IMR-90 (cell line): ENCODE measurements around the gene TMEM82. TPM values are rescaled to one million over a fixed set of nuclear protein-coding genes. Genes with fewer than 3 reads are reported as not detected.
A peak's percentile ranks its signal among the peaks of the same experiment; 100 is the strongest.

ENCODE experiments used
- ATAC-seq: fragments of 200-7000 bp; cut with Tn5 transposase; 2 replicates; pipeline ENCODE4 v1.9.1; 2020; ENCODE audit warnings: low read depth, mild to moderate bottlenecking, moderate library complexity
- BruUV-seq: library from RNA; stranded (reverse); fragments of 400-500 nt; replicated peaks from 2 replicates; lab custom pipeline; 2021; lab: Mats Ljungman, UMichigan
- CTCF ChIA-PET: fragments of 300-600 bp; formaldehyde crosslinking; extraction: SDS; loops from one replicate; lab custom pipeline; 2021; ENCODE audit warnings: antibody characterized with exemption; lab: Yijun Ruan, JAX
- POLR2A ChIA-PET: fragments of 300-600 bp; sonication (Branson Sonifier 250); formaldehyde crosslinking; loops from one replicate; lab custom pipeline; 2022; ENCODE audit warnings: antibody characterized with exemption; ENCODE audit not compliant: unreplicated experiment; lab: Charles Lee
- DNase-seq: peaks from one replicate; pipeline ENCODE4 v3.0.0; 2013
- H2AFZ ChIP-seq: replicated peaks from 2 replicates; pipeline ENCODE3; 2013; ENCODE audit warnings: low read length, mild to moderate bottlenecking; ENCODE audit not compliant: poor library complexity
- H2AK5ac ChIP-seq: 2 replicates; pipeline ENCODE4 v1.6.1; 2013; ENCODE audit warnings: low read depth, low read length, inconsistent platforms
- H2AK9ac ChIP-seq: replicated peaks from 2 replicates; pipeline ENCODE3; 2013; ENCODE audit warnings: mild to moderate bottlenecking, low read depth, low read length, moderate library complexity; ENCODE audit not compliant: poor library complexity
- H2BK120ac ChIP-seq: 2 replicates; pipeline ENCODE4 v1.6.1; 2013; ENCODE audit warnings: low read depth, low read length, inconsistent platforms
- H2BK15ac ChIP-seq: 3 replicates; pipeline ENCODE4 v1.6.1; 2013; ENCODE audit warnings: low read depth, low read length, inconsistent platforms
- H2BK20ac ChIP-seq: 2 replicates; pipeline ENCODE4 v1.6.1; 2013; ENCODE audit warnings: low read depth, mild to moderate bottlenecking, inconsistent platforms, low read length, moderate library complexity
- H2BK5ac ChIP-seq: 2 replicates; pipeline ENCODE4 v1.6.1; 2013; ENCODE audit warnings: mild to moderate bottlenecking, low read depth, low read length, inconsistent platforms; ENCODE audit not compliant: poor library complexity, severe bottlenecking
- H3K14ac ChIP-seq: replicated peaks from 2 replicates; pipeline ENCODE4 v1.6.1; 2013; ENCODE audit warnings: low read depth, low read length, inconsistent platforms
- H3K18ac ChIP-seq: 2 replicates; pipeline ENCODE4 v1.6.1; 2013; ENCODE audit warnings: low read depth, low read length, control low read depth
- H3K23ac ChIP-seq: 2 replicates; pipeline ENCODE4 v1.6.1; 2013; ENCODE audit warnings: low read depth, low read length, inconsistent platforms
- H3K27ac ChIP-seq: 2 replicates; pipeline ENCODE4 v1.5.1; 2013; ENCODE audit warnings: mild to moderate bottlenecking, control low read depth, low read length; ENCODE audit not compliant: insufficient read depth
- H3K27me3 ChIP-seq: 2 replicates; pipeline ENCODE4 v1.6.1; 2013; ENCODE audit warnings: low read length; ENCODE audit not compliant: control insufficient read depth, insufficient read depth
- H3K36me3 ChIP-seq: 2 replicates; pipeline ENCODE4 v1.6.1; 2013; ENCODE audit warnings: low read length, mixed read lengths; ENCODE audit not compliant: control insufficient read depth, insufficient read depth
- H3K4ac ChIP-seq: 2 replicates; pipeline ENCODE4 v1.6.1; 2013; ENCODE audit warnings: low read depth, low read length, inconsistent platforms
- H3K4me1 ChIP-seq: 2 replicates; pipeline ENCODE4 v1.6.1; 2013; ENCODE audit warnings: low read length, mixed read lengths; ENCODE audit not compliant: control insufficient read depth, insufficient read depth
- H3K4me2 ChIP-seq: 2 replicates; pipeline ENCODE4 v1.6.1; 2013; ENCODE audit warnings: low read depth, mild to moderate bottlenecking, control low read depth, low read length, moderate library complexity
- H3K4me3 ChIP-seq: 2 replicates; pipeline ENCODE4 v1.5.1; 2013; ENCODE audit warnings: low read depth, mild to moderate bottlenecking, control low read depth, low read length, moderate library complexity; ENCODE audit not compliant: insufficient read depth
- H3K56ac ChIP-seq: 2 replicates; pipeline ENCODE4 v1.6.1; 2013; ENCODE audit warnings: low read length, inconsistent platforms; ENCODE audit not compliant: insufficient read depth; ENCODE audit errors: extremely low read depth
- H3K79me1 ChIP-seq, 2 experiments: 2 replicates each; pipeline ENCODE4 v1.6.1; 2013; ENCODE audit warnings: low read length in 2 of 2, inconsistent platforms in 1 of 2, low read depth in 1 of 2
- H3K9ac ChIP-seq: 2 replicates; pipeline ENCODE4 v1.6.1; 2013; ENCODE audit warnings: low read depth, low read length, control low read depth
- H3K9me1 ChIP-seq: 2 replicates; pipeline ENCODE4 v1.6.1; 2013; ENCODE audit warnings: low read length, inconsistent platforms; ENCODE audit not compliant: insufficient read depth
- H3K9me3 ChIP-seq: 2 replicates; pipeline ENCODE4 v1.6.1; 2013; ENCODE audit warnings: low read length; ENCODE audit not compliant: control insufficient read depth, insufficient read depth
- H4K20me1 ChIP-seq: 2 replicates; pipeline ENCODE4 v1.6.1; 2013; ENCODE audit warnings: low read length, inconsistent platforms; ENCODE audit not compliant: insufficient read depth
- H4K5ac ChIP-seq: 2 replicates; pipeline ENCODE4 v1.6.1; 2013; ENCODE audit warnings: mild to moderate bottlenecking, low read depth, low read length, control low read depth
- H4K8ac ChIP-seq, 2 experiments: 2 replicates each; pipeline ENCODE4 v1.6.1; 2013; ENCODE audit warnings: low read depth in 2 of 2, low read length in 2 of 2, control low read depth in 1 of 2, inconsistent platforms in 1 of 2
- H4K91ac ChIP-seq: 2 replicates; pipeline ENCODE4 v1.6.1; 2013; ENCODE audit warnings: low read depth, low read length, inconsistent platforms; ENCODE audit not compliant: insufficient read depth
- BHLHE40 ChIP-seq: fragments of 150-350 bp; IDR thresholded peaks from 2 replicates; pipeline ENCODE4 v1.6.1; 2016; ENCODE audit warnings: mild to moderate bottlenecking, low read depth, low read length
- CEBPB ChIP-seq: IDR thresholded peaks from 2 replicates; pipeline ENCODE4 v1.6.1; 2012; ENCODE audit warnings: low read depth, low read length, improper control_type of control experiment
- CHD1 ChIP-seq: IDR thresholded peaks from 2 replicates; pipeline ENCODE4 v1.6.1; 2012; ENCODE audit warnings: low read depth, low read length, improper control_type of control experiment
- CTCF ChIP-seq: conservative IDR thresholded peaks from 2 replicates; pipeline ENCODE4 v1.5.1; 2012; ENCODE audit warnings: mild to moderate bottlenecking, low read depth, low read length, improper control_type of control experiment
- MAFK ChIP-seq: IDR thresholded peaks from 2 replicates; pipeline ENCODE4 v1.6.1; 2012; ENCODE audit warnings: low read depth, low read length, improper control_type of control experiment
- MXI1 ChIP-seq: IDR thresholded peaks from 2 replicates; pipeline ENCODE4 v1.6.1; 2012; ENCODE audit warnings: low read depth, mild to moderate bottlenecking, low read length, moderate library complexity, borderline replicate concordance
- POLR2A ChIP-seq: IDR thresholded peaks from 2 replicates; pipeline ENCODE4 v1.6.1; 2012; ENCODE audit warnings: mild to moderate bottlenecking, low read depth, low read length
- WGBS, 2 experiments: methylation state at CpG; one replicate each; pipeline versions ENCODE4 v1.1.5 to v1.1.7; 2013; ENCODE audit warnings: missing lambda C conversion rate in 2 of 2; ENCODE audit not compliant: insufficient read length in 1 of 2; ENCODE audit errors: extremely low coverage in 2 of 2; 5-methylcytosine and 5-hydroxymethylcytosine counted together
- dilution Hi-C: fragments of 300-500 bp; cut with HindIII; formaldehyde crosslinking; loops from one replicate; pipeline ENCODE4 v1.14.3; 2018; ENCODE audit warnings: low sequenced_read_pairs; ENCODE audit not compliant: unreplicated experiment
- in situ Hi-C: fragments of 300-500 bp; cut with MboI; formaldehyde crosslinking; loops from 3 replicates; pipeline ENCODE4 v1.14.3; 2019; ENCODE audit warnings: low sequenced_read_pairs, inconsistent platforms, mixed read lengths
- intact Hi-C: fragments of 100-400 bp; cut with micrococcal nuclease; formaldehyde crosslinking; loops from 2 replicates; pipeline ENCODE4 v1.10.0; 2022
- polyA plus RNA-seq, 3 experiments: library from polyadenylated mRNA; depleted of rRNA; stranded (reverse); fragments of >200 nt; gene quantifications; 2 replicates each; pipeline ENCODE4 v1.2.3, GENCODE V29; 2012; ENCODE audit warnings: low replicate concordance in 1 of 3
- total RNA-seq: library from RNA; depleted of rRNA; stranded (reverse); fragments of >200 nt; gene quantifications from 2 replicates; pipeline ENCODE4 v1.2.3, GENCODE V29; 2012

Gene TMEM82
- total and polyA plus RNA-seq, 2 of the 4 experiments (the other 2 are of a cell fraction): not detected

GRCh38 chr1:15738416-15739113 lies 3.7 kb upstream of the TMEM82 start:
- intact Hi-C loops (no loop called here), in situ Hi-C loops (no loop called here), dilution Hi-C loops (no loop called here)
- peak overlapping the region; percentile 85 for H2AK9ac ChIP-seq
- no peaks in the 10 kb centered on the region for H3K4me1 ChIP-seq
- H2BK5ac ChIP-seq: no peak overlapping the region
- no peak overlapping the region for H4K5ac ChIP-seq
- H3K36me3 ChIP-seq: peaks cover 19% of the 10 kb centered on the region
- CTCF ChIA-PET: no interaction called here
- H2AK5ac ChIP-seq: no peak overlapping the region
- H4K91ac ChIP-seq: no peak overlapping the region
- WGBS, 2 experiments: 72% methylated on average over 8 of the region's 15 CpGs; no CpG with 5 or more reads in 1 of the 2 experiments
- no peaks in the 10 kb centered on the region for H3K27me3 ChIP-seq
- no TSS peak for BruUV-seq
- POLR2A ChIA-PET: no interaction called here
- H2AFZ ChIP-seq: no peak overlapping the region
- no peaks in the 10 kb centered on the region; the same call in 1 of the 2 replicates for H4K20me1 ChIP-seq
- no peak overlapping the region for H3K9ac ChIP-seq
- no peaks in the 10 kb centered on the region for H3K79me1 ChIP-seq
- TF ChIP-seq CTCF: no peak
- no peak for TF ChIP-seq CHD1
- no peak for TF ChIP-seq MXI1
- TF ChIP-seq BHLHE40: no peak
- TF ChIP-seq MAFK: no peak
- no peak for TF ChIP-seq POLR2A
- no peak for TF ChIP-seq CEBPB
- no peaks in the 10 kb centered on the region for H3K9me1 ChIP-seq
- H4K8ac ChIP-seq: no peak overlapping the region
- H3K18ac ChIP-seq: no peak overlapping the region
- H2BK15ac ChIP-seq: no peak overlapping the region
- no peak overlapping the region for H2BK20ac ChIP-seq
- no peaks in the 10 kb centered on the region for H3K9me3 ChIP-seq
- no peak overlapping the region for H3K14ac ChIP-seq
- H3K23ac ChIP-seq: no peak overlapping the region
- H3K4ac ChIP-seq: no peak overlapping the region
- no peak overlapping the region for H3K4me2 ChIP-seq
- no peak overlapping the region for H3K56ac ChIP-seq
- ATAC-seq (no peak), DNase-seq (no peak)
- no peak overlapping the region for H3K27ac ChIP-seq
- H2BK120ac ChIP-seq: no peak overlapping the region
- H3K4me3 ChIP-seq: no peak overlapping the region
